ENCODE results near the gene MRPL42.

GRCh38 chr12:93519859-93520258 is 52.5 kb downstream of the MRPL42 start:
- TF ChIP-seq CTCF (IDR thresholded peaks at IDR 0.05) (no peak), POLR2A (IDR thresholded peaks at IDR 0.05) (no peak)

Measured in body of pancreas (tissue), 4 donors.